ENCODE measurements around the gene B4GALNT4. TPM values are rescaled to one million over a fixed set of nuclear protein-coding genes. Genes with fewer than 3 reads are reported as not detected.

Gene B4GALNT4
- 0.05 TPM in 1 of 2 replicates, not detected in the other for total RNA-seq

DNA sequence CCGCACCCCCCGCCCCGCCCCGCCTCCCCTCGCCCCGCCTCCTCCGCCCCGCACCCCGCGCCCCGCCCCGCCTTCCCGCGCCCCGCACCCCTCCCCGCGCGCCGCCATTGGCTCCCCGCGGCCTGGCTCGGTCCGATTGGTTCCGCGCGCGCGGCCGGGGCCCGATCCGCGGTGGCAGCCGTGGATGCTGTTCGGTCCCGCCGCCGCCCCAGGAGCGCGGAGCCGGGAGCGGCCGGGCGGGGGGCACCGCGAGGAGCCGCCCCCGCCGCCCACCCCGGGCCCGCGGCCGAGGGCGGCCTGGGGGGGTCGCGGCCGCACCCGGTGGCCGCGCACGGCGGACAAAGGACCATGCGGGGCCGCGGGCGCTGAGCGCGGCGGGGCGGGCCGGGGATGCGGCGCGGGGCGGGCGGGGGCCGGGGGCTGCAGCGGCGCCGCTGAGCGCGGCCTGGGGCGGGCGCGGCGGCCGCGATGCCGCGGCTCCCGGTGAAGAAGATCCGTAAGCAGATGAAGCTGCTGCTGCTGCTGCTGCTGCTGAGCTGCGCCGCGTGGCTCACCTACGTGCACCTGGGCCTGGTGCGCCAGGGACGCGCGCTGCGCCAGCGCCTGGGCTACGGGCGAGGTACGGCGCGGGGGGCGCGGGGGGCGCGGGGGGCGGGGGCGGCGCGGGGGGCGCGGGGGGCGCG, at the start of gene B4GALNT4:
Gene B4GALNT4, plus strand, starts transcription at position 164 of the 683 bp plus-strand sequence. Its CDS starts 305 bp downstream, at position 469.

DNA sequence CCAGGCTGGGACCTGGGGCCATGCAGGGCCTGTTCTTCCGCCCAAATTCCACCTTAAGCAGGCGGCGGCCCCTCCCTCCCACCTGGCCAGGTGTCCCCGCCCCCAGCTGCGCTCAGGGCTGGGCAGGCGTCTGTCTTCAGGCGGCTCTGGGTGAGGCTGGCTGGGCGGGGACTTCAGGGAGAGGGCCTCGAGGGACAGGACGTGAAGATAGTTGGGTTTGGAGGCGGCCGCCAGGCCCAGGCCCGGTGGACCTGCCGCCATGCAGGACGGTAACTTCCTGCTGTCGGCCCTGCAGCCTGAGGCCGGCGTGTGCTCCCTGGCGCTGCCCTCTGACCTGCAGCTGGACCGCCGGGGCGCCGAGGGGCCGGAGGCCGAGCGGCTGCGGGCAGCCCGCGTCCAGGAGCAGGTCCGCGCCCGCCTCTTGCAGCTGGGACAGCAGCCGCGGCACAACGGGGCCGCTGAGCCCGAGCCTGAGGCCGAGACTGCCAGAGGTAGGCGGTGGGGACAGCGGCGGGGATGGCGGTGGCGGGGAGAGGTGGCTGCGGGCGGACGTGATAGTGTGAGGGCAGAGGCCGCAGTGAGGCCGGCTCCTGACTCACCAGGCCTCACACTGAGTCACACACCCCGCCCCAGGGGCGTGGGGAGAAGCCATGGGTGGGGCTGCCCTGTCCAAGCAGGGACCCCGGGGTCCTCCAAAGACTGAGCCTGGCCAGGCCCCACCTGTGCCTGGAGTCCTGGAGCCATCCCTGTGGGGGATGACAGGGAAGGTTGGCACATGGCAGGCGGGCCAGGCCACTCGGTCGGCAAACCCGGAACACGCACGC, 24.9 kb downstream of the B4GALNT4 start, which contains the start of gene PKP3:
Gene PKP3, plus strand, starts transcription at position 176 of the 824 bp plus-strand sequence. Its CDS starts 84 bp downstream, at position 260.

Other genes with a start within 250 kb of the B4GALNT4 start
- gene SCGB1C1, start 176.4 kb upstream of the B4GALNT4 start, total RNA-seq: not detected in 2 replicates
- 15.4 and 17.0 TPM in 2 replicates for gene BET1L, start 162.1 kb upstream of the B4GALNT4 start, total RNA-seq
- gene RIC8A, start 161.8 kb upstream of the B4GALNT4 start, total RNA-seq: 109 and 164 TPM in 2 replicates
- 6.3 and 8.7 TPM in 2 replicates for gene SIRT3, start 133.2 kb upstream of the B4GALNT4 start, total RNA-seq
- 204 and 227 TPM in 2 replicates for gene PSMD13, start 132.5 kb upstream of the B4GALNT4 start, total RNA-seq
- gene NLRP6, start 91.1 kb upstream of the B4GALNT4 start, total RNA-seq: not detected in 2 replicates
- gene PGGHG, start 80.4 kb upstream of the B4GALNT4 start, total RNA-seq: 7.1 and 8.0 TPM in 2 replicates
- not detected in 2 replicates for gene IFITM5, start 70.0 kb upstream of the B4GALNT4 start, total RNA-seq
- gene IFITM2, start 61.7 kb upstream of the B4GALNT4 start, total RNA-seq: 230 and 259 TPM in 2 replicates
- 47.6 and 56.4 TPM in 2 replicates for gene IFITM1, start 55.5 kb upstream of the B4GALNT4 start, total RNA-seq
- gene IFITM3, start 48.6 kb upstream of the B4GALNT4 start, total RNA-seq: 288 and 289 TPM in 2 replicates
- 1.6 and 2.6 TPM in 2 replicates for gene PKP3, start 24.7 kb downstream of the B4GALNT4 start, total RNA-seq
- gene SIGIRR, start 45.5 kb downstream of the B4GALNT4 start, total RNA-seq: 48.3 and 58.3 TPM in 2 replicates
- gene ANO9, start 72.5 kb downstream of the B4GALNT4 start, total RNA-seq: 0.20 and 0.89 TPM in 2 replicates
- 33.6 and 52.3 TPM in 2 replicates for gene PTDSS2, start 80.8 kb downstream of the B4GALNT4 start, total RNA-seq
- 308 and 315 TPM in 2 replicates for gene RNH1, start 137.7 kb downstream of the B4GALNT4 start, total RNA-seq
- 102 and 109 TPM in 2 replicates for gene HRAS, start 166.1 kb downstream of the B4GALNT4 start, total RNA-seq
- gene LRRC56, start 168.0 kb downstream of the B4GALNT4 start, total RNA-seq: 0.05 and 0.73 TPM in 2 replicates
- 0.05 and 0.20 TPM in 2 replicates for gene LMNTD2, start 191.2 kb downstream of the B4GALNT4 start, total RNA-seq
- 10.8 and 12.0 TPM in 2 replicates for gene RASSF7, start 191.5 kb downstream of the B4GALNT4 start, total RNA-seq
- gene PHRF1, start 207.0 kb downstream of the B4GALNT4 start, total RNA-seq: 20.1 and 25.4 TPM in 2 replicates
- gene IRF7, start 246.5 kb downstream of the B4GALNT4 start, total RNA-seq: 76.0 and 84.2 TPM in 2 replicates

Measured in mammary microvascular endothelial cell (primary cell).